ENCODE results near the gene SUCLG2. TPM values are rescaled to one million over a fixed set of nuclear protein-coding genes. Genes with fewer than 3 reads are reported as not detected.

The SUCLG2 gene, protein sequence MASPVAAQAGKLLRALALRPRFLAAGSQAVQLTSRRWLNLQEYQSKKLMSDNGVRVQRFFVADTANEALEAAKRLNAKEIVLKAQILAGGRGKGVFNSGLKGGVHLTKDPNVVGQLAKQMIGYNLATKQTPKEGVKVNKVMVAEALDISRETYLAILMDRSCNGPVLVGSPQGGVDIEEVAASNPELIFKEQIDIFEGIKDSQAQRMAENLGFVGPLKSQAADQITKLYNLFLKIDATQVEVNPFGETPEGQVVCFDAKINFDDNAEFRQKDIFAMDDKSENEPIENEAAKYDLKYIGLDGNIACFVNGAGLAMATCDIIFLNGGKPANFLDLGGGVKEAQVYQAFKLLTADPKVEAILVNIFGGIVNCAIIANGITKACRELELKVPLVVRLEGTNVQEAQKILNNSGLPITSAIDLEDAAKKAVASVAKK
- total RNA-seq = 62.9 and 74.3 TPM in 2 replicates

GRCh38 chr3:67654099-67654843 lies at the start of gene SUCLG2:
SUCLG2 (minus strand) TSS chr3:67654612; CDS start chr3:67654586, 26 bp downstream.

All from bronchus fibroblast of lung (primary cell).